CD8-positive, alpha-beta memory T cell (primary cell): ENCODE results near the gene SLC11A1. TPM values are rescaled to one million over a fixed set of nuclear protein-coding genes. Genes with fewer than 3 reads are reported as not detected.
A peak's percentile ranks its signal among the peaks of the same experiment; 100 is the strongest.

Source experiments
- CTCF ChIA-PET: fragments of 350-600 bp; sonication (Branson Sonifier 250); formaldehyde crosslinking; loops from one replicate; lab custom pipeline; 2021; ENCODE audit warnings: antibody characterized with exemption; lab: Charles Lee
- POLR2A ChIA-PET: fragments of 350-600 bp; sonication (Branson Sonifier 250); formaldehyde crosslinking; loops from one replicate; lab custom pipeline; 2021; ENCODE audit warnings: antibody characterized with exemption; lab: Charles Lee
- DNase-seq, 5 donors: peaks; one replicate each; pipeline versions ENCODE4 v3.0.0 to v3.0.0-alpha.2; 2020 to 2022; ENCODE audit warnings: mixed read lengths in 1 of 5
- H3K27ac ChIP-seq: one replicate; pipeline ENCODE4 v1.7.0; 2013; ENCODE audit warnings: low read depth, mild to moderate bottlenecking, low read length, moderate library complexity
- H3K27me3 ChIP-seq: 2 replicates; pipeline ENCODE4 v1.7.0; 2013; ENCODE audit warnings: low read length, mild to moderate bottlenecking; ENCODE audit not compliant: insufficient read depth, poor library complexity, severe bottlenecking
- H3K36me3 ChIP-seq: 2 replicates; pipeline ENCODE4 v1.7.0; 2013; ENCODE audit warnings: mild to moderate bottlenecking, low read length, moderate library complexity; ENCODE audit not compliant: insufficient read depth
- H3K4me1 ChIP-seq: 2 replicates; pipeline ENCODE4 v1.7.0; 2013; ENCODE audit warnings: mild to moderate bottlenecking, low read length, moderate library complexity; ENCODE audit not compliant: insufficient read depth
- H3K4me3 ChIP-seq: 2 replicates; pipeline ENCODE4 v1.7.0; 2013; ENCODE audit warnings: mild to moderate bottlenecking, low read length
- H3K9me3 ChIP-seq: 2 replicates; pipeline ENCODE4 v1.7.0; 2013; ENCODE audit warnings: mild to moderate bottlenecking, low read length
- H3K27ac Mint-ChIP-seq, 8 donors: one replicate each; pipeline ENCODE4 v1.8.0; 2020 to 2021; ENCODE audit warnings: mixed read lengths in 8 of 8, mild to moderate bottlenecking in 6 of 8, inconsistent platforms in 3 of 8, moderate library complexity in 3 of 8
- H3K27me3 Mint-ChIP-seq, 2 donors: one replicate each; pipeline ENCODE4 v1.8.0; 2020 to 2021; ENCODE audit warnings: mixed read lengths in 2 of 2, mild to moderate bottlenecking in 1 of 2, moderate library complexity in 1 of 2
- H3K36me3 Mint-ChIP-seq, 3 donors: one replicate each; pipeline ENCODE4 v1.8.0; 2020 to 2021; ENCODE audit warnings: mixed read lengths in 3 of 3, inconsistent platforms in 1 of 3, mild to moderate bottlenecking in 1 of 3
- H3K4me1 Mint-ChIP-seq, 3 donors: one replicate each; pipeline ENCODE4 v1.8.0; 2020 to 2021; ENCODE audit warnings: mixed read lengths in 3 of 3, inconsistent platforms in 1 of 3, mild to moderate bottlenecking in 1 of 3
- H3K4me3 Mint-ChIP-seq, 7 donors: one replicate each; pipeline ENCODE4 v1.8.0; 2020 to 2021; ENCODE audit warnings: mixed read lengths in 7 of 7, mild to moderate bottlenecking in 6 of 7, moderate library complexity in 4 of 7, inconsistent platforms in 2 of 7
- H3K9me3 Mint-ChIP-seq, 5 donors: one replicate each; pipeline ENCODE4 v1.8.0; 2020 to 2022; ENCODE audit warnings: mixed read lengths in 5 of 5, mild to moderate bottlenecking in 3 of 5, moderate library complexity in 2 of 5, inconsistent platforms in 1 of 5
- polyA plus RNA-seq: library from polyadenylated mRNA; unstranded; fragments of 300-500 nt; fragmentation: Illumina TruSeq; gene quantifications from one replicate; pipeline ENCODE4 v1.2.3, GENCODE V29; 2021
- total RNA-seq, 2 experiments: library from RNA; stranded (reverse); gene quantifications; one replicate each; pipeline ENCODE4 v1.2.3, GENCODE V29; 2021

SLC11A1 gene
- total and polyA plus RNA-seq, 3 experiments from 2014 or later: 0.32 to 2.1 (median 1.1) TPM

DNA sequence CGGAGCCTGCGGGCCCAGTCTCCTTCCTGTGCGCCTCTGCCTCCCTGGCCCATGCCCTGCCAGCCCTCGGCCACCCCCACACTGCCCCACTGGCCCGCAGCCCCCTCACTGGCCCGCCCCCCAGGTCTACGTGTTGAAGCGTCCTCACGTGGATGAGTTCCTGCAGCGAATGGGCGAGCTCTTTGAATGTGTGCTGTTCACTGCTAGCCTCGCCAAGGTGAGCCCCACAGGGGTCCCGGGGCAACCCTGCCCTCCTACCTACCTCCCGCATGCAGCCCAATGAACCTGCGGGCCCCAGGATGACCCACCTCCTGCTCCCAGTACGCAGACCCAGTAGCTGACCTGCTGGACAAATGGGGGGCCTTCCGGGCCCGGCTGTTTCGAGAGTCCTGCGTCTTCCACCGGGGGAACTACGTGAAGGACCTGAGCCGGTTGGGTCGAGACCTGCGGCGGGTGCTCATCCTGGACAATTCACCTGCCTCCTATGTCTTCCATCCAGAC lies 20.9 kb downstream of the SLC11A1 start:
- ChIA-PET CTCF (interaction anchor here (0.7 kb wide), 1 partner anchor 131 kb away, joined by 3 read pairs; no protein-coding TSS in a partner anchor), POLR2A (interaction anchor here (0.5 kb wide), 1 partner anchor 8 kb away, joined by 3 read pairs; no protein-coding TSS in a partner anchor)
- Mint-ChIP-seq H3K27ac (peak overlapping the region in 2 of 8 donors; percentile 37 to 95), H3K27me3 (peaks cover 0 to under 1% of the 10 kb centered on the region in 2 donors), H3K4me3 (peak overlapping the region in 4 of 7 donors; percentile 27 to 82 (median 58)), H3K4me1 (peaks cover 45 to 72% (median 48%) of the 10 kb centered on the region in 3 donors), H3K36me3 (peaks cover 0 to 48% (median 1%) of the 10 kb centered on the region in 3 donors), H3K9me3 (no peaks in the 10 kb centered on the region)
- peaks cover 38% of the 10 kb centered on the region for H3K4me1 ChIP-seq
- DNase-seq: no peak
- H3K36me3 ChIP-seq: peaks cover 10% of the 10 kb centered on the region
- no peak overlapping the region for H3K27ac ChIP-seq
- H3K4me3 ChIP-seq: no peak overlapping the region
- no peaks in the 10 kb centered on the region for H3K9me3 ChIP-seq
- H3K27me3 ChIP-seq: no peaks in the 10 kb centered on the region

DNA sequence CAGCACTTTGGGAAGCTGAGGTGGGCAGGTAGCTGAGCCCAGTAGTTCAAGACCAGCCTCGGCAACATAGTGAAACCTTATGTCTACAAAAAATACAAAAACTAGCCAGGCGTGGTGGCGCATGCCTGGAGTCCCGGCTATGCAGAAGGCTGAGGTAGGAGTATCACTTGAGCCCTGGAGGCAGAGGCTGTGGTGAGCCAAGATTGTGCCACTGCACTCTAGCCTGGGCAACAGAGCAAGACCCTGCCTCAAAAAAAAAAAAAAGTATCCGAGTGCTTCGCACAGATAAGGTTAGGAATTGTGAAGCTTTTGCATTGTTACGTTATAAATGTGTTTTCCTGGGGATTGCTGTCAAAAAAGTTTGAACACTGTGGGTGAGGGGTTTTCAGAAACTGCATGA lies 21.7 kb downstream of the SLC11A1 start:
- no peaks in the 10 kb centered on the region for H3K27me3 Mint-ChIP-seq
- POLR2A ChIA-PET: interaction anchor here (1.2 kb wide), 1 partner anchor 10 kb away, joined by 3 read pairs; no protein-coding TSS in a partner anchor
- H3K4me1 Mint-ChIP-seq: peaks cover 49 to 71% (median 50%) of the 10 kb centered on the region in 3 donors
- CTCF ChIA-PET: interaction anchor here (1.0 to 2.5 kb wide), 4 partner anchors 7 to 130 kb away, joined by 3 to 20 read pairs (median 4); no protein-coding TSS in a partner anchor
- no peaks in the 10 kb centered on the region for H3K9me3 Mint-ChIP-seq
- no peak overlapping the region for H3K27ac ChIP-seq
- H3K4me1 ChIP-seq: peaks cover 39% of the 10 kb centered on the region
- H3K9me3 ChIP-seq: no peaks in the 10 kb centered on the region
- DNase-seq: no peak
- H3K27ac Mint-ChIP-seq: peak overlapping the region in 5 of 8 donors; percentile 56 to 97 (median 67)
- H3K36me3 ChIP-seq: peaks cover 10% of the 10 kb centered on the region
- no peaks in the 10 kb centered on the region for H3K27me3 ChIP-seq
- peak overlapping the region in 5 of 7 donors; percentile 11 to 83 (median 58) for H3K4me3 Mint-ChIP-seq
- H3K4me3 ChIP-seq: no peak overlapping the region
- H3K36me3 Mint-ChIP-seq: peaks cover 0 to 48% (median 1%) of the 10 kb centered on the region in 3 donors

DNA sequence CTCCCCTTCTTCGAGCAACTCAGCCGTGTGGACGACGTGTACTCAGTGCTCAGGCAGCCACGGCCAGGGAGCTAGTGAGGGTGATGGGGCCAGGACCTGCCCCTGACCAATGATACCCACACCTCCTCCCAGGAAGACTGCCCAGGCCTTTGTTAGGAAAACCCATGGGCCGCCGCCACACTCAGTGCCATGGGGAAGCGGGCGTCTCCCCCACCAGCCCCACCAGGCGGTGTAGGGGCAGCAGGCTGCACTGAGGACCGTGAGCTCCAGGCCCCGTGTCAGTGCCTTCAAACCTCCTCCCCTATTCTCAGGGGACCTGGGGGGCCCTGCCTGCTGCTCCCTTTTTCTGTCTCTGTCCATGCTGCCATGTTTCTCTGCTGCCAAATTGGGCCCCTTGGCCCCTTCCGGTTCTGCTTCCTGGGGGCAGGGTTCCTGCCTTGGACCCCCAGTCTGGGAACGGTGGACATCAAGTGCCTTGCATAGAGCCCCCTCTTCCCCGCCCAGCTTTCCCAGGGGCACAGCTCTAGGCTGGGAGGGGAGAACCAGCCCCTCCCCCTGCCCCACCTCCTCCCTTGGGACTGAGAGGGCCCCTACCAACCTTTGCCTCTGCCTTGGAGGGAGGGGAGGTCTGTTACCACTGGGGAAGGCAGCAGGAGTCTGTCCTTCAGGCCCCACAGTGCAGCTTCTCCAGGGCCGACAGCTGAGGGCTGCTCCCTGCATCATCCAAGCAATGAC lies 22.4 kb downstream of the SLC11A1 start:
- peaks cover 10% of the 10 kb centered on the region for H3K36me3 ChIP-seq
- peaks cover 39% of the 10 kb centered on the region for H3K4me1 ChIP-seq
- Mint-ChIP-seq H3K27ac (peak overlapping the region in 7 of 8 donors; percentile 29 to 98 (median 82)), H3K4me1 (peaks cover 49 to 69% (median 50%) of the 10 kb centered on the region in 3 donors), H3K9me3 (no peaks in the 10 kb centered on the region), H3K36me3 (peaks cover 0 to 48% (median 1%) of the 10 kb centered on the region in 3 donors), H3K4me3 (peak overlapping the region in 3 of 7 donors; percentile 37 to 83 (median 70)), H3K27me3 (no peaks in the 10 kb centered on the region)
- POLR2A ChIA-PET: interaction anchor here (0.7 to 1.5 kb wide), 4 partner anchors 7 to 118 kb away, joined by 3 to 6 read pairs (median 3); no protein-coding TSS in a partner anchor
- no peak for DNase-seq
- no peaks in the 10 kb centered on the region for H3K27me3 ChIP-seq
- CTCF ChIA-PET: interaction anchor here (0.8 to 2.5 kb wide), 7 partner anchors 8 to 472 kb away, joined by 3 to 20 read pairs (median 4); no protein-coding TSS in a partner anchor
- H3K9me3 ChIP-seq: no peaks in the 10 kb centered on the region
- H3K27ac ChIP-seq: no peak overlapping the region
- H3K4me3 ChIP-seq: no peak overlapping the region

DNA sequence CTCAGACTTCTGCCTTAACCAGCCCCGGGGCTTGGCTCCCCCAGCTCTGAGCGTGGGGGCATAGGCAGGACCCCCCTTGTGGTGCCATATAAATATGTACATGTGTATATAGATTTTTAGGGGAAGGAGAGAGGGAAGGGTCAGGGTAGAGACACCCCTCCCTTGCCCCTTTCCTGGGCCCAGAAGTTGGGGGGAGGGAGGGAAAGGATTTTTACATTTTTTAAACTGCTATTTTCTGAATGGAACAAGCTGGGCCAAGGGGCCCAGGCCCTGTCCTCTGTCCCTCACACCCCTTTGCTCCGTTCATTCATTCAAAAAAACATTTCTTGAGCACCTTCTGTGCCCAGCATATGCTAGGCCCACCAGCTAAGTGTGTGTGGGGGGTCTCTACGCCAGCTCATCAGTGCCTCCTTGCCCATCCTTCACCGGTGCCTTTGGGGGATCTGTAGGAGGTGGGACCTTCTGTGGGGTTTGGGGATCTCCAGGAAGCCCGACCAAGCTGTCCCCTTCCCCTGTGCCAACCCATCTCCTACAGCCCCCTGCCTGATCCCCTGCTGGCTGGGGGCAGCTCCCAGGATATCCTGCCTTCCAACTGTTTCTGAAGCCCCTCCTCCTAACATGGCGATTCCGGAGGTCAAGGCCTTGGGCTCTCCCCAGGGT lies 23.1 kb downstream of the SLC11A1 start:
- peaks cover 0 to 46% (median 1%) of the 10 kb centered on the region in 3 donors for H3K36me3 Mint-ChIP-seq
- peak overlapping the region; percentile 83 to 98 (median 96) for H3K27ac Mint-ChIP-seq
- H3K4me1 ChIP-seq: peaks cover 39% of the 10 kb centered on the region
- no peaks in the 10 kb centered on the region for H3K27me3 Mint-ChIP-seq
- CTCF ChIA-PET: interaction anchor here (0.8 to 2.5 kb wide), 6 partner anchors 9 to 471 kb away, joined by 3 to 20 read pairs (median 4); no protein-coding TSS in a partner anchor
- H3K4me3 ChIP-seq: no peak overlapping the region
- H3K27me3 ChIP-seq: no peaks in the 10 kb centered on the region
- H3K9me3 Mint-ChIP-seq: no peaks in the 10 kb centered on the region
- peaks cover 10% of the 10 kb centered on the region for H3K36me3 ChIP-seq
- H3K27ac ChIP-seq: peak overlapping the region; percentile 38
- POLR2A ChIA-PET: interaction anchor here (0.7 to 1.5 kb wide), 3 partner anchors 8 to 119 kb away, joined by 3 to 6 read pairs (median 3); no protein-coding TSS in a partner anchor
- H3K9me3 ChIP-seq: no peaks in the 10 kb centered on the region
- no peak for DNase-seq
- peaks cover 48 to 69% (median 49%) of the 10 kb centered on the region in 3 donors for H3K4me1 Mint-ChIP-seq
- peak overlapping the region; percentile 70 to 85 (median 82) for H3K4me3 Mint-ChIP-seq

DNA sequence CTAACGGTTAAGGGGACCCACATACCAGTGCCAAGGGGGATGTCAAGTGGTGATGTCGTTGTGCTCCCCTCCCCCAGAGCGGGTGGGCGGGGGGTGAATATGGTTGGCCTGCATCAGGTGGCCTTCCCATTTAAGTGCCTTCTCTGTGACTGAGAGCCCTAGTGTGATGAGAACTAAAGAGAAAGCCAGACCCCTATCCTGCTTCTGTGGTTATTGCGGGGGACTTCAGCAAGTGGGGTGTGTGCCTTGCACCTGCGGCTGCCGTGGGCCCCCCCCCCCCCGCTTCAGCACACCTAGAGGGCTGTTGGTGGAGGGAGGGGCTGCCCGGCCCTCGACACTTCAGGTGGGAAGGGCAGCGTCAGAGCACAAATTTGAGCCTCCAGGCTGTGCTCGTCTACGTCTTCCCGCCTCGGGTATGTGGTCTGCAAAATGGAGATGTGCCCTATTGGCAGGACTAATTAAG lies 23.7 kb downstream of the SLC11A1 start:
- peak overlapping the region; percentile 83 to 98 (median 96) for H3K27ac Mint-ChIP-seq

DNA sequence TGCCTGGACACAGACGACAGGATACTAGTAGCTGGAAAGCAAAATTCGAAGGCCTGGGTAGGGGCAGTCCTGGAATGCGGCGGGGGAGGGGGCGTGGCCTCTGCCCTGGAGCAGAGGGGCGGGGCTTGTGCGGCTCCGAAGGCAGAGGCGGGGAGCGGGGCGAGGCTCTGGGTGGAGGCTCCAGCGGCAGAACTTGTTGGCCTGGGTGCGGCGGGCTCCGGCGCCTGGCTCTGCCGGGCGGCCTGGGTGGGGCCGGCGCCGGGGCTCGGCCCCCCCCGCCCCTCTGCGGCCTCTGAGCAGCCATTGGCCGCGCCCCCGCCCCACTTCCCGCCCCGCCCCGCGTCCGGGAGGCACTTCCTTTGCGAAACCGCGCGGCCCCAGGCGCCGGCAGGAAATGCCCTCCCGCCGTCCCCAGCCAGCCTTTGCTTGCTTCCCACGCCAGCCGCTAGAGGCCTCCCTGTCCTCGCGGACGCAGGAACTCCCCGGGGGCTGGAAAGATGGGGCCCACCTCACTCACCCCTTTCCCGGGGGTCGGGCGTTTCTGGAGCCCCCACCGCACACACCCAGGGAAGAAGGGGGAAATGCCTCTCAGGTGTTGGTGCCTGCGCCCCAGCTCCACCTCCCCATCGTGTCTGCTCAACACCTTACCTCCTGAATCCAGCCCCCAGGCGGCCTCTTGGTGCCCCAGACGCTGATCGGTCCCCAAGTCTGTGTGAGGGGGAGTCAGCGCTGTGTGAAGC lies 24.3 kb downstream of the SLC11A1 start:
- DNase-seq: peak; percentile 88 to 95 (median 92)
- H3K4me1 Mint-ChIP-seq: peaks cover 45 to 65% (median 47%) of the 10 kb centered on the region in 3 donors
- peak overlapping the region; percentile 70 for H3K27ac ChIP-seq
- peak overlapping the region; percentile 82 to 93 (median 83) for H3K4me3 Mint-ChIP-seq
- H3K27ac Mint-ChIP-seq: peak overlapping the region; percentile 83 to 99 (median 97)
- no peaks in the 10 kb centered on the region for H3K27me3 ChIP-seq
- peaks cover 10% of the 10 kb centered on the region for H3K36me3 ChIP-seq
- H3K36me3 Mint-ChIP-seq: peaks cover 0 to 41% (median 1%) of the 10 kb centered on the region in 3 donors
- no peaks in the 10 kb centered on the region for H3K27me3 Mint-ChIP-seq
- CTCF ChIA-PET: interaction anchor here (0.7 to 2.5 kb wide), 7 partner anchors 9 to 134 kb away, joined by 3 to 20 read pairs (median 4); no protein-coding TSS in a partner anchor
- no peaks in the 10 kb centered on the region for H3K9me3 ChIP-seq
- peak overlapping the region; percentile 65 for H3K4me3 ChIP-seq
- peaks cover 35% of the 10 kb centered on the region for H3K4me1 ChIP-seq
- H3K9me3 Mint-ChIP-seq: no peaks in the 10 kb centered on the region
- POLR2A ChIA-PET: interaction anchor here (0.6 to 2.4 kb wide), 4 partner anchors 10 to 328 kb away, joined by 3 to 20 read pairs (median 4); partner anchors contain the start of genes RNF25 and STK36

More for the DNA sequence above, 23.7 kb downstream of the SLC11A1 start:
- H3K4me1 ChIP-seq: peaks cover 39% of the 10 kb centered on the region
- no peaks in the 10 kb centered on the region for H3K9me3 ChIP-seq
- DNase-seq: peak in 2 of 5 donors; percentile 27 to 41
- H3K4me1 Mint-ChIP-seq: peaks cover 48 to 69% (median 49%) of the 10 kb centered on the region in 3 donors
- H3K36me3 ChIP-seq: peaks cover 10% of the 10 kb centered on the region
- CTCF ChIA-PET: interaction anchor here (0.8 to 2.5 kb wide), 5 partner anchors 9 to 470 kb away, joined by 3 to 20 read pairs (median 3); no protein-coding TSS in a partner anchor
- no peaks in the 10 kb centered on the region for H3K9me3 Mint-ChIP-seq
- H3K4me3 ChIP-seq: peak overlapping the region; percentile 34
- H3K27me3 Mint-ChIP-seq: no peaks in the 10 kb centered on the region
- H3K36me3 Mint-ChIP-seq: peaks cover 0 to 45% (median 1%) of the 10 kb centered on the region in 3 donors
- H3K27ac ChIP-seq: peak overlapping the region; percentile 38
- no peaks in the 10 kb centered on the region for H3K27me3 ChIP-seq
- H3K4me3 Mint-ChIP-seq: peak overlapping the region; percentile 79 to 85 (median 82)
- POLR2A ChIA-PET: interaction anchor here (1.2 to 1.5 kb wide), 2 partner anchors 8 to 10 kb away, joined by 3 to 6 read pairs; no protein-coding TSS in a partner anchor
